Smooth muscle cell of bladder (primary cell): ENCODE results near the gene UTP18. TPM values are rescaled to one million over a fixed set of nuclear protein-coding genes. Genes with fewer than 3 reads are reported as not detected.

Source experiments
- total RNA-seq: library from RNA; depleted of rRNA; stranded (reverse); fragments of >200 nt; gene quantifications from 2 replicates; pipeline ENCODE4 v1.2.3, GENCODE V29; 2014

Gene UTP18
- 34.3 and 36.9 TPM in 2 replicates for total RNA-seq

DNA sequence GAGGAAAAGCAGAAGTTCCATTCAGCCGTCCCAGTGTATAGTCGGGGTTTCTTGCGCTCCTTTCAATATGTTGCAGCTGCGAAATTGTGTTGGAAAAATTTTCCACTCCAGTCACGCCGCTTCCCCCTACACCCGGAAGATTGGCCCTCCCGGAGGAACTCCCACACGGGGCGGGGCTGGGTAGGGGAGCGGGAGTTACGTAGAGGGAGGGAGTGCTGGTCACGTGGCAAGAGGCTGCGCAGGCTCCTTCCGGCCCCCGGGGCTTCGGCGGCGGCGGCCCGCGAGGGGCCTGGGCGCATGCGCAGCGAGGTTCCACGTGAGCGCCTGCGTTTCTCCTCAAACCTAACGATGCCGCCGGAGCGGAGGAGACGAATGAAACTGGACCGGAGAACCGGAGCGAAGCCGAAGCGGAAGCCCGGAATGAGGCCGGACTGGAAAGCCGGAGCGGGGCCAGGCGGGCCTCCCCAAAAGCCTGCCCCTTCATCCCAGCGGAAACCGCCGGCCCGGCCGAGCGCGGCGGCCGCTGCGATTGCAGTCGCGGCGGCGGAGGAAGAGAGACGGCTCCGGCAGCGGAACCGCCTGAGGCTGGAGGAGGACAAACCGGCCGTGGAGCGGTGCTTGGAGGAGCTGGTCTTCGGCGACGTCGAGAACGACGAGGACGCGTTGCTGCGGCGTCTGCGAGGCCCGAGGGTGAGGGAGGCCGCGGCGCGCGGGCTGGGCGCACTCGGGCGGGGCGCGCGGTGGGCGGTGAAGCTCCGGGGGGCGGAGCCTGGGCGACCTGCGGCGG, at the start of gene UTP18:
UTP18 (plus strand) TSS at position 310 of the 787 bp plus-strand sequence; CDS start at position 349, 39 bp downstream.

DNA sequence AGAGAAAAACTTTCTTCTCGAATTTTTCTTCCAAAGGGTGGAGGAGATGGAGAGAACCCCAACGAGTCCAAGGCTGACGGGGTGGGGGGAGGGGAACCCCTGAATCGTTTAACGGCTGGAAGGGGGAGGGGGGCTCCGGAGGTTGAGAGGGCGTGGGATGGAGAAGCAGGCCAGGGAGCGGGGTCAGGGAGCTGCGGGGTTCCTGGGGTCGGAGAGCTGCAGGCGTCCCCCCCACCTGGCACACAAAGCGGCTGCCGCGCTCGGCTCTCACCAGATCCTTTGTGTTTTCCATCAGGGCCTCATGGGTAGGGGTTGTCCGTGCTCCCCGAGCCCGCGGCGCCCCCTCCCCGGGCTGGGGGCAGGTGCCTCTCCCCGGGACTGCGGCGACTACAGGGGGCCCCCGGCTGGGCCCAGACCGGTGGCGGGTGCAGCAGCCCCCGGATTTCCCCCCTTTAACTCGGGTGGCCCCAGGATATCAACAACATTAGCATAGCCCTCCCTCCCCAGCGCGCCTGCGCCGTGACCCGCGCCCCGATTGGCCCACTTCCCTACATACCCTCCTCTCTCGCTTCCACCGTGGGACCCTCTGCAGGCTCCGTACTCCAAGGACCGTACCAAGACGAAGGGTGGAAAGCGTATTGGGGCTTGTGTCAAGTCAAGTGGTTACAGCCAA, 646 bp upstream of the UTP18 start, which contains the start of gene MBTD1:
MBTD1 (minus strand) TSS at position 486 of the 673 bp plus-strand sequence. CDS start 34,888 bp downstream, outside the sequence.

Other genes with a start within 250 kb of the UTP18 start
- gene SPAG9, start 139.7 kb upstream of the UTP18 start, total RNA-seq: 99.7 and 119 TPM in 2 replicates
- 99.7 and 123 TPM in 2 replicates for gene NME1, start 107.0 kb upstream of the UTP18 start, total RNA-seq
- 740 and 811 TPM in 2 replicates for gene NME2, start 94.1 kb upstream of the UTP18 start, total RNA-seq
- gene MBTD1, start 497 bp upstream of the UTP18 start, total RNA-seq: 7.3 and 11.4 TPM in 2 replicates